ENCODE results near the gene FLG2.
"Not testable (repeated sequence)": the region's sequence is repeated elsewhere in the genome, so short reads cannot be mapped to it uniquely, and the experiment has no call there.

The FLG2 gene

GRCh38 chr1:152359906-152360305 is at the start of gene FLG2:
FLG2 (minus strand) TSS chr1:152360006; CDS start chr1:152358884, 1,122 bp downstream.
- DNase-seq: no peak

DNA sequence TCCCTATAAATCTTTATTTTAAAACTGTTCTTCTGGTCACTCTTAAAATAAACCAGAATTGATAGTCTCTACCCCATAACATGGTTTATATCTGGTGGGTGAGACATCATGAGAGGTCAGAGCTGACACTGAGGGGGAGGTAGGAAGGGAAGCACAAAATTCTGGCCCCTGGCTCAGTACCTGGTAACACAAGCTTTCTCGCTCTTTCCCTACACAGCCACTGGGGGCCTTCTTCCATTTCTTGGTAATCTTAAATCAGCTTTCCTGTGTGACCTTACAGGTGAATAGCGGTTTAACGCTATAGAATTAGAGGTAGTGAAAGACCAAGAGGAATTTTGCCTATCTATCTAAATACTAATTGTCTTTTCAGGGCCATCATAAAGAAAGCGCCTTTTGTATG is 48.9 kb upstream of the FLG2 start:
- no peak for DNase-seq

GRCh38 chr1:152398812-152399698 is 39.2 kb upstream of the FLG2 start:
- DNase-seq: no peak

GRCh38 chr1:152397474-152397873 is 37.7 kb upstream of the FLG2 start:
- no peak for DNase-seq

- no peak for DNase-seq
Measured at GRCh38 chr1:152394151-152394550, 34.3 kb upstream of the FLG2 start.

- no peak for DNase-seq
Measured at GRCh38 chr1:152392909-152393308, 33.1 kb upstream of the FLG2 start.

DNA sequence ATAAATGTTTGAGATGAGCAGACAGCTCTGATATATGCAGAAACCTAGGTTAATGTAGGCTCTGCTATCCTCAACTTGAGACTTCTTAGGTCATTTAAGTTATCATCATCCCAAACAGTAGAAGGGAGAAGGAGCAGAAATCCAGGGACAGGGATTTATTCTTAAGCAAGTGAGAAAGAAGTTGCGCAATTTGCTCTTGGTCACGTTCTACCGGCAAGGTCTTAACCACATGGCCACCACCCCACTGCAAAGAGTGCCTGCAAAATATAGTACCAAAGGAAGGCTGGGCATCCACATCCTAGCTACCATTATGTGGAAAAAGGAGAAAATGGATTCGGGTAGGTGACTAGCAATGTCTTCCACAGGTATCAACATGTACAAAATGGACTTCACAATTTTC is 29.1 kb upstream of the FLG2 start:
- no peak for DNase-seq

DNA sequence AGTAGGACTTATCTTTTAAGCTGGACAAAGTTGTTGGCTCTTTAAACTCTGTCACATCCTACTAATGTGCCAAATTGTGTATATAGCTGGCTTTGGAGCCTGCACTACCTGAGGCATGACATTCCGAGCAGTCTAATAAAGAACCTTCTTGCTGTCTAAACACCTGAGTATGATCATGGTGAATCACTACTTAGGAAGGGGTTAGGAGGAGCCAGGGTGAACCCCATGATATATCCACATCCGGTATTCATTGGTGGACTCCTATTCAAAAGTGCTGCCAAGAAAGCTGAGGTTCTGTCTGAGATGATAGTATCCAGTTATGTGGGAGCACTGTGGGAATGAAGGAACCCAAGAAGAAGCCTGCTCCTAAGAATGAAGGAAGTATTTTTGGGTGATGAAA is 27.1 kb upstream of the FLG2 start:
- DNase-seq: no peak

- no peak for DNase-seq
Measured at GRCh38 chr1:152380932-152381331, 21.1 kb upstream of the FLG2 start.

DNA sequence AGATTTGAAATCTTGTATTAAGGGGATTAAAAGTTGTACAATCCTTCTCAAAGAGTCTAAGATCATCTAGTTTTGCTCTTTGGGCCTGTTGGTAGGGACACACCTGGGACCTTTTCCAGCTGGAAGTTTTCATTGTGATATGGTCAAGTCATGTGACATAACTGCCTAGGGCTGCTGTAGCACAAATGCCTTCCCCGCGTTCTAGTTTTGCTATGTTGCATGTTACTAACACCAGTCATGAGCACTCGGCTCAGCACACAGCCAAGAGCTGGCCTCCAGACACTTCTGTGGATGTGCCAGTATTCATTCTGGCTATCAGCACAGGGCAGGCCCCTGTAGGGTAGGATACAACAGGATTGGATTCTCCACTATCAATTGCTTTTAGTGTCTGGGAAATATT is 14.6 kb upstream of the FLG2 start:
- no peak for DNase-seq

DNA sequence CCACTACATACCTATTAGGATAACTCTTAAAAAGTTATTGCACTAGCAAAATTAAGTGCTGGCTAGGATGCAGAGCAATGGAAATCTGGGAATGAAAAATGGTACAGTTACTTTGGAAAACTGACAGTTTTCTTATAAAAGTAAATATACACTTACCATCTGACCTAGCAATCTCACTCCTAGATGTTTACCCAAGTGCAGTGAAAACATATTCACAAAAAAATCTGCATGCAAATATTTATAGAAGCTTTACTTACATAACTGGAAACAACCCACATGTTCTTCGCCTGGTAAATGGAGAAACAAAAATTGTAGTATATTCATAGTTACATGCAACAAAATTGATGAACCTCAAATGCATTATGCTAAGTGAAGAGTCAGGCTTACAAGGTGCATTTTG is 12.9 kb upstream of the FLG2 start:
- no peak for DNase-seq

DNA sequence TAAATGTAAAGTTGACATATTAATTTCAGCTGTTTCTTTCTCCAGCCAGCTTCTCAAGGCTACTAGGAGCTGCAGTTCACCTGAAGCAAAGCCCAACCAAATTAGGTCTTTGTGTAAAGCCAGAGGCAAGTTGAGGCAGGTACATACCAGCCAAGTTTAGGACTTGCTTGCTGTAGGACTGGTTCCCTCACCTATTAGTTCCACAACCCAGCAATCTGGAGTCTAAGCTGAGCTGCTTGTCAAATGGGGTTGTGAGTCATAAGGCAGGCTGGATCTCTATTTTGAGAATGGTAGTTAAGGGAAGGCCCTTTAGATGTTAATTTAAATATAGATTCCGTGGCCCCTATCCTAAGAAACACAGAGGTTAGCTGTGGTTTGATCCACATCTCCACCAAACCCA is 7.6 kb upstream of the FLG2 start:
- no peak for DNase-seq

- DNase-seq: no peak
Measured at GRCh38 chr1:152356736-152357135, 3.1 kb downstream of the FLG2 start.

DNA sequence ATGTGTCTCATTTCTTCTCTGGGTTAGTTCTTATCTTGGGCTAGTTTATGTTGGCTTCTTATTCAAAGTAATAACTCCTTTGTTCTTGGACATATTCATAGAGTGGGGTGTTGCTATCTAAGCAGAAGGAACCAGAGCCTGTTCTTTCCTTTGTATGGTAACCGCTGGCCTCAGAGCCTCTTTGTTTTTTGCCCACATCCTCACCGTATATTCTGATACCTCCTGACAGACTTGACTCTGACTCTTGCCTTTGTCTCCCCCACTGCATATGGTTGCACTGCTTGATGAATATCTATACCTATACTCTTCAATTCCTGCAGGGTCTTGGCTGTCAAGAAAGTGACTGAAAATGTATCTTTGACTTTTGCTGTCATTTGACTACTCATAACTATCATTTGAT is 10.2 kb downstream of the FLG2 start:
- DNase-seq: no peak

DNA sequence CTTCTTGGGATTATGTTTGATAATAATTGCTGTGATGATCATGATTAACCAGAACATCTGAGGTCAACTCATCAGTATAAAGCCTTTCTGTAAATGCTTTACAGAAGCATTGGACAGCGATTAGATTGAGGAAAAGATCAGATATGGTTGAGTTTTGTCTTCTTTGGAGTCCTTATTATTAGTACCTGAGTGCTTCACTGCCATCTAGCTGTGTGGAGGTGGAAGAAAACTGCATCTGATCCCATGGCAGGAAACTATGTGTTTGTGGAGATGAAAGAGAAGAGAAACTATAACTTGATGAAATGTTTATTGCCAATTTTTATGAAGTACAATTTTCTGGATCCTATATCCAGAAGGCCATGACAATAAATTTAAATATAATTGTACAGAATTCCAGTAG is 11.4 kb downstream of the FLG2 start:
- no peak for DNase-seq

GRCh38 chr1:152347116-152347728 is 12.6 kb downstream of the FLG2 start:
- DNase-seq: no peak

DNA sequence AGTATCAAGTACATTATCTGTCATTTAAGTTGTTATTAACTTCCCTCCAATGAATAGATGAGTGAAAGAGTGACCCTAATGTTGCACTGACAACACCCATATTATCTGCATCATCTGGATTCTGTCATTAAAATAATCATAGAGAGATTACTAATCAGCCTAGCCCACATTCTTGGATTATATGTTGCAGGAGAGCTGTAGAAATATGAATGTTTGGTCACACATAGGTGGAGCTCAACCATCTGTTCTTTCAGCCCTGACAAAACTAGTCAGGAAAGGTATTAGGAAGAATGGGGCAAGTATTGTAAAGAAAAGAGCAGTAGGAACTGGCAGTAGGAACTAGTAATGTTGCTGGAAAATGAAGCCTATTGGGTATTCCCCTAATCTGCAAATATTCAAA is 15.4 kb downstream of the FLG2 start:
- DNase-seq: no peak

GRCh38 chr1:152343006-152343405 is 16.8 kb downstream of the FLG2 start:
- DNase-seq: no peak

DNA sequence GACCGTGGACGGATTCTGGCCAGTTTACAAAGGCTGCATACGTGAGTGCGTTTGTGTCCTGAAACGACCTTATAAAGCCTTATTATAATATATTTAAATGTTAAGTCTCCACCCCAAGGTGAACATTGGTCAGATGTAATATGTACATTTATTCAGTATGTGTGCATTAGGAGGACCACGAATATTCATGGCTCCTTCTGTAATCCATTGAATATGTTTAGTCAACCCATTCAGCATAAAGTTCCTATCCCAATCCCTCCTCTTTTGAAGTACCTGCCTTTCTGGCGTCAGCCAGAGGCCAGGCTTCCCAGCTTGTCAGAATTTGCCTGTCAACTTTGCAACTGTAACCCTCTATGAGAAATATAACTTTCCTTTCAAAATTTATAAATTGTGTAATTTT is 24.4 kb downstream of the FLG2 start:
- DNase-seq: no peak

DNA sequence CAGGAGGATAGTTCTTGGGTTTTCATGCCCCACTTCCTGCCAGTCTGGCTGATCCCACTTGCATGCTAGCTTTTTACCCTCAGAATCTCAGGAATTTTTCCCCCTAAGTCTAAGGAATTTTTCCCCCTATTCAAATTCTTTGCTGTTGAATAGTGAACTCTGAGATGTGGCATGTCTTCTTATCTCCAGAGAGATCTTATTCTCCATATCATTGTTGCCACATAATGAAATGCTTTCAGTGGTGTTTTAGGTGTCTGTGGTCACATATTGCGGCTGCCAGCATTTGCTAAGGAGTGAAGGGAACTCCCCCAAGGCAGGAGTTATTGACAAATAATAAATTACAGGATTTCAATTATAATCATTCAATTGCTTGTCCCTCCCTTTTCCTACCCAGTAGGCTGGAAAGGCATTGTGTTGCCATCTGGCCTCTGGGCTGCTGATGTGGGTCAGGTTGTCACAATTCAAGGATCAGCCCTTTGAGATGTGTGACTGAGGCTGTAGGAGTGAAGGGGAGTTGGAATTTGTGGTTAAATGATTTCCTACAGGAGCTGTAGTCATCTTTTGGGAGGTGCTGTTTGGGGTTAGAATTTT is 30.9 kb downstream of the FLG2 start:
- DNase-seq: no peak

DNA sequence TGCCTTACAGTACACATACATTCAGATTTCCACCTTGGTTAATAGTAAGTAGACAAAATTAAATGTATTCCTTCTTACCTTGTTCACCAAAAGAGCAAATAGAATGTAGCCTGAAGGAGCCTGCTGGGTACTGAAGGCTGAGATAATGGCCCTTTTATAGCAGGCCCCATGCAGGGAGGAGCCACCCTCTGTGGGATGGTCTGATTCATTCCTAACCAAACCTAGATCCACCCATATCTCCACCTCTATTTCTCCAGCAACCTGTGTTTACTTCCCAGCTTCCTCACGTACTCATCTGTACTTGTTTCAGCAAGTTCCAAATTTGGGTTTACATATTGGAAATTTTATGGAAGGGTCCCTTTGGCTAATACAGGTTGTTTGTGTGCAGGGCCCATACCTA is 34.7 kb downstream of the FLG2 start, which contains the start of gene FLG:
FLG (minus strand) TSS at position 129 of the 400 bp plus-strand sequence. CDS start 9,783 bp downstream, outside the sequence.
- DNase-seq: no peak

DNA sequence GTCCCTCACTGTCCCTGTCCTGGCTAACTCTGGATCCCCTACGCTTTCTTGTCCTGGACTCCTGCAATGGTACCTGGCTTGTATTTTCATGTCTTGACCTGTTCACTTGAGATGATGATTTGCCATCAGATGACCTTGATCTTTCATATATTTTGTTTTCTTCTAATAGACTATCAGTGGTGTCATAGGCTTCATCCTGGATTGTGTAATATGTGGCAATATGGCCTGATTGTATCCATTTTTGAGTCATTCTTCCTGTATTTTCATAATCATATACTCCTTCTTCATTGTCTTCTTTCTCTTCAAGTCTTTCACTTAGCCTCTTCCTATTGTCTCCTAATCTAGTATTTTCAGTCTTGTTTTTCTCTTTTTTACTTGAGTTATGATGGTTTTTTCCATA is 45.8 kb downstream of the FLG2 start:
- no peak for DNase-seq

GRCh38 chr1:152313319-152313801 is 46.4 kb downstream of the FLG2 start:
- DNase-seq: no peak

DNA sequence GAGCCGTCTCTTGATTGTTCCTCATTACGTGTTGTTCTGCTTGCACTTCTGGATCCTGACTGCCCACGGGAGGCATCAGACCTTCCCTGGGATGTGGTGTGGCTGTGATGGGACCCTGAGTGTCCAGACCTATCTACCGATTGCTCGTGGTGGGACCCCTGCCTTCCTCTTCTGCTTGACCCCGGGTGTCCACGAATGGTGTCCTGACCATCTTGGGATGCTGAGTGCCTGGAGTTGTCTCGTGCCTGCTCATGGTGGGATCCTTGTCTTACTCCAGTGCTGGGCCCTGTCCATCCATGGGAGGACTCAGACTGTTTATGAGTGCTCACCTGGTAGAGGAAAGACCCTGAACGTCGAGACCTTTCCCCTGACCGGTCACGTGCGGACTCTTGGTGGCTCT is 47.6 kb downstream of the FLG2 start:
- not testable (repeated sequence) for DNase-seq
